HepG2 (cell line): ENCODE data around the gene ELP6. TPM values are rescaled to one million over a fixed set of nuclear protein-coding genes. Genes with fewer than 3 reads are reported as not detected.

ENCODE experiments used
- AKNA ChIP-seq: sonication (generic); formaldehyde crosslinking; IDR thresholded peaks from 2 replicates; pipeline ENCODE4 v1.4.0; 2020; ENCODE audit warnings: missing genetic modification reagents, borderline replicate concordance
- CBX2 ChIP-seq, 2 experiments: fragments of 200-600 bp in 1 of 2; sonication (generic); formaldehyde crosslinking in 1 of 2; IDR thresholded peaks; 2 replicates each; pipeline versions ENCODE4 v1.7.0 to v1.8.1; 2018 to 2022; ENCODE audit warnings: low read depth in 2 of 2, low read length in 1 of 2, mild to moderate bottlenecking in 1 of 2, missing genetic modification reagents in 1 of 2
- EHMT2 ChIP-seq: fragments of 200-600 bp; sonication (generic); IDR thresholded peaks from 2 replicates; pipeline ENCODE4 v1.7.0; 2017; ENCODE audit warnings: antibody characterized with exemption, low read depth, low read length, borderline replicate concordance
- FOXC1 ChIP-seq: sonication (generic); formaldehyde crosslinking; IDR thresholded peaks from 2 replicates; pipeline ENCODE4 v1.8.0; 2022; ENCODE audit warnings: mild to moderate bottlenecking, missing genetic modification reagents, borderline replicate concordance
- FOXP1 ChIP-seq, 2 experiments: fragments of 450-650 bp in 1 of 2; IDR thresholded peaks; 2 replicates each; pipeline ENCODE4 v1.6.1; 2017 to 2018; ENCODE audit warnings: antibody characterized with exemption in 1 of 2
- KDM5B ChIP-seq: sonication (generic); formaldehyde crosslinking; IDR thresholded peaks from 2 replicates; pipeline ENCODE4 v1.4.0; 2020; ENCODE audit warnings: missing genetic modification reagents, mild to moderate bottlenecking, borderline replicate concordance
- KLF13 ChIP-seq: sonication (generic); formaldehyde crosslinking; IDR thresholded peaks from 2 replicates; pipeline ENCODE4 v1.4.0; 2020; ENCODE audit warnings: mild to moderate bottlenecking, missing genetic modification reagents
- MAFF ChIP-seq: IDR thresholded peaks from 2 replicates; pipeline ENCODE4 v1.6.1; 2011; ENCODE audit warnings: low read depth, low read length, improper control_type of control experiment
- MYC ChIP-seq: sonication (generic); formaldehyde crosslinking; IDR thresholded peaks from 2 replicates; pipeline ENCODE4 v1.9.0; 2021; ENCODE audit warnings: missing genetic modification reagents, borderline replicate concordance
- NCOA2 ChIP-seq: sonication (generic); formaldehyde crosslinking; IDR thresholded peaks from 2 replicates; pipeline ENCODE4 v1.8.0; 2022; ENCODE audit warnings: inconsistent platforms
- NFATC3 ChIP-seq: sonication (generic); formaldehyde crosslinking; IDR thresholded peaks from 2 replicates; pipeline ENCODE4 v1.5.1; 2020; ENCODE audit warnings: mild to moderate bottlenecking, missing genetic modification reagents
- NKX3-1 ChIP-seq: sonication (generic); formaldehyde crosslinking; IDR thresholded peaks from 2 replicates; pipeline ENCODE4 v1.5.0; 2020; ENCODE audit warnings: missing genetic modification reagents
- NRL ChIP-seq: sonication (generic); formaldehyde crosslinking; IDR thresholded peaks from 2 replicates; pipeline ENCODE4 v1.5.0; 2020; ENCODE audit warnings: missing genetic modification reagents, mild to moderate bottlenecking, moderate library complexity, borderline replicate concordance
- POGK ChIP-seq: sonication (generic); formaldehyde crosslinking; conservative IDR thresholded peaks from 2 replicates; pipeline ENCODE4 v1.8.0; 2022; ENCODE audit warnings: mild to moderate bottlenecking, moderate library complexity, missing genetic modification reagents
- RAD51 ChIP-seq: fragments of 450-650 bp; IDR thresholded peaks from 2 replicates; pipeline ENCODE4 v1.6.1; 2016; ENCODE audit warnings: borderline replicate concordance
- RFXAP ChIP-seq: sonication (generic); formaldehyde crosslinking; IDR thresholded peaks from 2 replicates; pipeline ENCODE4 v1.4.0; 2020; ENCODE audit warnings: missing genetic modification reagents, borderline replicate concordance
- RNF2 ChIP-seq: fragments of 450-650 bp; conservative IDR thresholded peaks from 2 replicates; pipeline ENCODE4 v1.6.1; 2016; ENCODE audit warnings: low read depth
- SKI ChIP-seq: fragments of 450-650 bp; IDR thresholded peaks from one replicate; pipeline ENCODE4 v1.6.1; 2018; ENCODE audit warnings: mild to moderate bottlenecking; ENCODE audit not compliant: partially characterized antibody
- SRSF4 ChIP-seq: fragments of 200-400 bp; formaldehyde crosslinking; IDR thresholded peaks from one replicate; pipeline ENCODE4 v1.6.1; 2018; ENCODE audit warnings: mild to moderate bottlenecking, low read depth, low read length, moderate library complexity; ENCODE audit not compliant: poor library complexity, severe bottlenecking
- TBP ChIP-seq: sonication (generic); formaldehyde crosslinking; IDR thresholded peaks from 2 replicates; pipeline ENCODE4 v1.5.0; 2020; ENCODE audit warnings: missing genetic modification reagents
- TCF7L2 ChIP-seq: IDR thresholded peaks from 2 replicates; pipeline ENCODE4 v1.6.1; 2011; ENCODE audit warnings: mild to moderate bottlenecking, low read depth, low read length, moderate library complexity
- TOPORS ChIP-seq: sonication (generic); formaldehyde crosslinking; IDR thresholded peaks from 2 replicates; pipeline ENCODE4 v1.8.0; 2023; ENCODE audit warnings: mild to moderate bottlenecking, missing genetic modification reagents
- ZFY ChIP-seq: sonication (generic); formaldehyde crosslinking; IDR thresholded peaks from 2 replicates; pipeline ENCODE4 v1.4.0; 2020; ENCODE audit warnings: missing genetic modification reagents
- ZNF317 ChIP-seq: sonication (generic); formaldehyde crosslinking; IDR thresholded peaks from 2 replicates; pipeline ENCODE4 v1.5.0; 2020; ENCODE audit warnings: mild to moderate bottlenecking, missing genetic modification reagents
- ZNF354B ChIP-seq: sonication (generic); formaldehyde crosslinking; IDR thresholded peaks from 2 replicates; pipeline ENCODE4 v1.8.0; 2022; ENCODE audit warnings: mild to moderate bottlenecking, missing genetic modification reagents
- polyA plus RNA-seq, 8 experiments: library from polyadenylated mRNA; depleted of rRNA in 3 of 8; stranded (reverse) in 7 of 8; unstranded in 1 of 8; fragments of >200 nt; fragmentation: Illumina TruSeq in 4 of 8; extraction: Trizol in 4 of 8; gene quantifications; 2 replicates each; pipeline versions ENCODE4 v1.2.1 to v1.2.3, GENCODE V29; 2011 to 2016; ENCODE audit warnings: low read depth in 4 of 8, missing spikeins in 1 of 8, mixed read lengths in 1 of 8; ENCODE audit not compliant: insufficient read depth in 1 of 8
- total RNA-seq, 5 experiments: library from RNA; depleted of rRNA; stranded (reverse); fragments of >200 nt; fragmentation: Illumina TruSeq; extraction: Trizol; gene quantifications; 2 replicates each; pipeline ENCODE4 v1.2.3, GENCODE V29; 2016; ENCODE audit warnings: low read depth in 1 of 5

The ELP6 gene
- total and polyA plus RNA-seq, 2 of the 13 experiments (the other 11 are each of a cell fraction or from before 2014, with no cell fraction given), result 45.0 to 49.3 TPM

GRCh38 chr3:47542471-47543173 lies 29.1 kb upstream of the ELP6 start (continued):
- TF ChIP-seq NKX3-1, result no peak
- TF ChIP-seq TBP, result no peak
- TF ChIP-seq AKNA (CRISPR knock-in tag), result no peak
- peak; percentile 53; the same call in 1 of the 2 replicates for TF ChIP-seq MYC
- no peak for TF ChIP-seq ZNF317
- no peak for TF ChIP-seq SRSF4
- peak; percentile 35; the same call in 1 of the 2 replicates for TF ChIP-seq RNF2
- no peak for TF ChIP-seq SKI
- no peak for TF ChIP-seq ZNF354B (CRISPR knock-in tag)
- no peak for TF ChIP-seq KLF13 (CRISPR knock-in tag)
- TF ChIP-seq RFXAP, result 0 out of 2 replicates have a peak, but pooled peaks have one; percentile 26
- TF ChIP-seq KDM5B (CRISPR knock-in tag), result peak; percentile 67; the same call in 1 of the 2 replicates
- TF ChIP-seq FOXP1 (IDR thresholded peaks at IDR 0.05), result no peak
- TF ChIP-seq FOXP1 (CRISPR knock-in tag; IDR thresholded peaks at IDR 0.05), result no peak
- no peak for TF ChIP-seq EHMT2
- no peak for TF ChIP-seq CBX2 (IDR thresholded peaks at IDR 0.05; ENCODE audit: low read depth, low read length)
- TF ChIP-seq CBX2 (CRISPR knock-in tag; IDR thresholded peaks at IDR 0.05; ENCODE audit: low read depth), result no peak
- TF ChIP-seq POGK (CRISPR knock-in tag), result 0 out of 2 replicates have a peak, but pooled peaks have one; percentile 16
- peak; percentile 67; the same call in 1 of the 2 replicates for TF ChIP-seq NRL (CRISPR knock-in tag)
- TF ChIP-seq TOPORS, result no peak
- no peak for TF ChIP-seq MAFF
- peak; percentile 78; the same call in 1 of the 2 replicates for TF ChIP-seq ZFY
- no peak for TF ChIP-seq NCOA2 (CRISPR knock-in tag)
- TF ChIP-seq FOXC1 (CRISPR knock-in tag), result no peak; the same call in 1 of the 2 replicates
- TF ChIP-seq TCF7L2, result no peak
- no peak for TF ChIP-seq NFATC3 (CRISPR knock-in tag)
- TF ChIP-seq RAD51, result no peak
